GM12892 (cell line): ENCODE results near the gene DAGLB.
"Not testable (repeated sequence)": the region's sequence is repeated elsewhere in the genome, so short reads cannot be mapped to it uniquely, and the experiment has no call there.

ENCODE experiments used
- DNase-seq: peaks from one replicate; pipeline ENCODE4 v3.0.0; 2011; ENCODE audit not compliant: insufficient read length
- FAIRE-seq: peaks from 2 replicates; lab custom pipeline; 2011; peaks lifted over from hg19 to GRCh38; lab: Jason Lieb, UNC
- POLR2A ChIP-seq: IDR thresholded peaks from 2 replicates; pipeline ENCODE4 v1.6.1; 2011; ENCODE audit warnings: low read depth, low read length, control low read depth
- POLR2AphosphoS5 ChIP-seq: IDR thresholded peaks from 2 replicates; pipeline ENCODE4 v1.6.1; 2011; ENCODE audit warnings: low read depth, low read length, control low read depth
- TAF1 ChIP-seq: IDR thresholded peaks from 2 replicates; pipeline ENCODE4 v1.6.1; 2011; ENCODE audit warnings: low read depth, mild to moderate bottlenecking, control low read depth, low read length, borderline replicate concordance

The DAGLB gene

GRCh38 chr7:6481445-6481844, 33.7 kb upstream of the DAGLB start:
- FAIRE-seq (no peak), DNase-seq (no peak)
- TF ChIP-seq TAF1 (no peak), POLR2AphosphoS5 (no peak), POLR2A (no peak)

- TF ChIP-seq POLR2A: no peak
- no peak for TF ChIP-seq TAF1
- TF ChIP-seq POLR2AphosphoS5: no peak
- FAIRE-seq: no peak
- DNase-seq: no peak
These were observed 32.5 kb upstream of the DAGLB start for GRCh38 chr7:6480323-6480660.

DNA sequence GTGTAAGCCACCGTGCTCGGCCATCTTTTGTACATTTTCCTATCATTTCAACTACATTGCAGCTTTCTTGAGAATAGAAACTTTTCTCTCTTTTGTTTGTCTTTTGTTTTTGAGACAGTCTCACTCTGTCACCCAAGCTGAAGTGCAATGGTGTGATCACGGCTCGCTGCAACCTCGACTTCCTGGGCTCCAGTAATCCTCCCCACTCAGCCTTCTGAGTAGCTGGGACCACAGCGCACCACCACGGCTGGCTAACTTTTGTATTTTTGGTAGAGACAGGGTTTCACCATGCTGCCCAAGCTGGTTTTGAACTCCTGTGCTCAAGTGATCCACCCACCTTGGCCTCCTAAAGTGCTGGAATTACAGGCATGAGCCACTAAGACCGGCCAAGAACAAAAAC, 31.3 kb upstream of the DAGLB start:
- FAIRE-seq (peak; percentile 40), DNase-seq (no peak)
- TF ChIP-seq POLR2A (no peak), POLR2AphosphoS5 (no peak), TAF1 (no peak)

GRCh38 chr7:6478186-6478585, 30.4 kb upstream of the DAGLB start:
- TF ChIP-seq TAF1 (no peak), POLR2AphosphoS5 (0 out of 2 replicates have a peak, but pooled peaks have one; percentile 30)
- FAIRE-seq (no peak), DNase-seq (no peak)

GRCh38 chr7:6477318-6477660, 29.5 kb upstream of the DAGLB start:
- TF ChIP-seq POLR2AphosphoS5 (no peak), TAF1 (no peak)
- DNase-seq (no peak), FAIRE-seq (no peak)

- TF ChIP-seq POLR2AphosphoS5 (peak; percentile 17; the same call in 1 of the 2 replicates), POLR2A (no peak)
- DNase-seq: no peak
- FAIRE-seq: no peak
These were observed 29.0 kb upstream of the DAGLB start for GRCh38 chr7:6476596-6477317.

DNA sequence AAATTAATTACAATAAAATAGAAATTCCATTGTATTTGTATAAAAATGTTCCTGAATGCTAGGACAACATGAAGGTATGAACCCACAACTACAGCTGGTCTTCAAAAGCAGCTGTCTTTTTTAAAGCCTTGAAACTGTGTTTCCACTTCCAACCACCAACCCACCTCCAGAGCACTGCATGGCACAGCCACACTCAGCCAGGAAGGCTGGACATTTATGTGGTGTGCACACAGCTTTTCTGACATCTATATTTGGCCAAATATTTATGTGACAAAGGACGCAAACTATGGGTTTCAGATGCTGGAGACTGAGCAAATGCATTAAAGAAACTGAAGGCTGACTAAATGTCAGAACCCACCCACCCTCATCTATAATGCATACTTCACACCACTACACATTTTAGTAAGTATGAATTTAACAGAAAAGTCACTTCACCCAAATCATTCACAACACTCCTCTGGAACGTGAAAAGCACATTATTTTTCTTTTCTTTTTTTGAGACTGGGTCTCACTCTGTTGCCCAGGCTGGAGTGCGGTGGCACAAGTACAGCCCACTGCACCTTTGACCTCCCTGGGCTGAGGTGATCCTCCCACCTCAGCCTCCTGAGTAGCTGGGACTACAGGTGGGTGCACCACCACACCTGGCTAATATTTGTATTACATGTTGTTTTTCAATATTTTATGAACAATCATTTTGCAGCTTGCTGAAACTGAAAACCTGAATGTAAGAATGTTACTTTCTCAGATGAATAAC, 27.9 kb upstream of the DAGLB start:
- DNase-seq (no peak), FAIRE-seq (no peak)
- no peak for TF ChIP-seq TAF1
- TF ChIP-seq POLR2AphosphoS5: no peak
- TF ChIP-seq POLR2A: no peak

- no peak for TF ChIP-seq TAF1
- TF ChIP-seq POLR2AphosphoS5: no peak
- no peak for TF ChIP-seq POLR2A
- FAIRE-seq: no peak
- no peak for DNase-seq
These were observed 18.1 kb upstream of the DAGLB start for GRCh38 chr7:6465862-6466261.

- DNase-seq, FAIRE-seq: not testable (repeated sequence)
These were observed 15.9 kb upstream of the DAGLB start for GRCh38 chr7:6463609-6464008.

DNA sequence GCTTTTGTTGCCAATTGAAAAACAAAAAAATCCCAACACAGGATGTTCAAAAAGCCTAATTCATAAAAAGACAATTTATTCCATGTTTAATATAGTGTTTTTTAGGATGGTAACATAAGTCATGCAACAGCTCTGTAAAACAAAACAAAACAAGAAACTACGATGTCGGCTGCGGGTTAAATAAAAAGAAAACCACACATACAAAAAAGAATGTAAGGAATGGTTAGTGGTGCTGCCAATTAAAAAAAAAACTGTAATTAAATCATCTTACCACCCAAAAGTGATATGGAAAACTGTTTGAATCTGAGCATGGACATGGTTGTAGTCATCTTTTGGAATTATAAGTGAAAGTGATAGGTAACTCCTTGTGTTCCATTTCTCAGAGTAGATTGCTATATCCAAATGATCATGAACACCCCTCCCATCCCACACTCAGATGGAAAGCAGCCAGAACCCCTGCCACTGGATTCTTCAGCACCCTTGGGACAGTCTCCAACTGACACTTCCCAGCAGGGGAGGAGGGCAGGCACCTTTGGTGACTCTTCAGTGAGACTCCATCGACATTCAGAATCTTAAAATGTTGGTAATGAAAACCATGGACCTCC, 14.3 kb upstream of the DAGLB start:
- TF ChIP-seq TAF1: no peak
- TF ChIP-seq POLR2A: no peak
- TF ChIP-seq POLR2AphosphoS5: no peak
- FAIRE-seq: no peak
- DNase-seq: no peak

- TF ChIP-seq TAF1 (no peak), POLR2AphosphoS5 (no peak), POLR2A (no peak)
- FAIRE-seq (no peak), DNase-seq (no peak)
These were observed 13.3 kb upstream of the DAGLB start for GRCh38 chr7:6460990-6461584.

GRCh38 chr7:6460303-6460702, 12.5 kb upstream of the DAGLB start:
- DNase-seq (no peak), FAIRE-seq (no peak)
- TF ChIP-seq POLR2A (no peak), TAF1 (no peak), POLR2AphosphoS5 (no peak)

DNA sequence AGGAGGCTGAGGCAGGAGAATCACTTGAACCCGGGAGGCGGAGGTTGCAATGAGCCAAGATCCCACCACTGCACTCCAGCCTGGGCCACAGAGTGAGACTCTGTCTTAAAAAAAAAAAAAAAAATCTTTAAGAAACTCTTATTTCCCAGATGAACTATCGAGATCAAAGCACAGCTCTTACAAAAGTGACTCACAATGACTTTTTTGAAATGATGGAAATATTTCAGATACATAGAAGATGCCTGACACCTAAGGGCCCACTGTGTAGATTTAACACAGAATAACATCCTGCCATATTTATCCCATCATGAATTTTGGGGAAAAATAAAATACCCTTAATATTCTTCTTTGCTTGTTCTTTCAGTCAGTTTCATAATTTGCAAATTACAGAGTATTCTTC, 10.9 kb upstream of the DAGLB start:
- FAIRE-seq, DNase-seq: not testable (repeated sequence)
